Erythroblast (primary cell): ENCODE results near the gene OR2Y1.

Experiments used
- GATA1 ChIP-seq: IDR thresholded peaks from 2 replicates; pipeline ENCODE4 v1.6.1; 2011; ENCODE audit warnings: low read depth, mild to moderate bottlenecking, control low read depth, low read length, moderate library complexity
- POLR2A ChIP-seq: IDR thresholded peaks from 2 replicates; pipeline ENCODE4 v1.6.1; 2011; ENCODE audit warnings: mild to moderate bottlenecking, low read length

DNA sequence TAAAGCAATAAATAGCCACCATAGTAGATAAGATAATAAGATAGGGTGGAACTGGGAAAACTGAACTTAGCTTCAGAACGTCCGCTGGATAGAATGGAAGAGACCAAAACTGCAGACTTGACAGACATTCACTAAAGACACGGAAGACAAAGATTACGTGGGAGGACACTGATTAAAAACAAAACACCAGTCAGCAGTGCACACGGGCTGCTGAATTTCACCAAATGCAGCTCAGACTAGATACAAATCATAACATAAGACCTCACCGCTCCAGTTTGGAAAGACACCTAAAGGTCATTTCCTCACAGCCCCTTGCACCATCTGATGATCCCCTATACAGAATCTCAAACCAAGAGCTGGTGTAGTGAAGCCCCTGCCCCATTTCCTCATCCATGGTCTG is 2.9 kb upstream of the OR2Y1 start:
- TF ChIP-seq POLR2A (no peak), GATA1 (no peak)
